NCI-H510A treated with DMSO at 0.1 percent for 48 hours (cell line): Measurements from ENCODE around the gene LRRC59.
A peak's percentile ranks its signal among the peaks of the same experiment; 100 is the strongest.
"Not testable (repeated sequence)": the region's sequence is repeated elsewhere in the genome, so short reads cannot be mapped to it uniquely, and the experiment has no call there.

Experiments used
- DNase-seq: peaks from one replicate; lab custom pipeline; 2025; lab: John Stamatoyannopoulos, UW

The LRRC59 gene

DNA sequence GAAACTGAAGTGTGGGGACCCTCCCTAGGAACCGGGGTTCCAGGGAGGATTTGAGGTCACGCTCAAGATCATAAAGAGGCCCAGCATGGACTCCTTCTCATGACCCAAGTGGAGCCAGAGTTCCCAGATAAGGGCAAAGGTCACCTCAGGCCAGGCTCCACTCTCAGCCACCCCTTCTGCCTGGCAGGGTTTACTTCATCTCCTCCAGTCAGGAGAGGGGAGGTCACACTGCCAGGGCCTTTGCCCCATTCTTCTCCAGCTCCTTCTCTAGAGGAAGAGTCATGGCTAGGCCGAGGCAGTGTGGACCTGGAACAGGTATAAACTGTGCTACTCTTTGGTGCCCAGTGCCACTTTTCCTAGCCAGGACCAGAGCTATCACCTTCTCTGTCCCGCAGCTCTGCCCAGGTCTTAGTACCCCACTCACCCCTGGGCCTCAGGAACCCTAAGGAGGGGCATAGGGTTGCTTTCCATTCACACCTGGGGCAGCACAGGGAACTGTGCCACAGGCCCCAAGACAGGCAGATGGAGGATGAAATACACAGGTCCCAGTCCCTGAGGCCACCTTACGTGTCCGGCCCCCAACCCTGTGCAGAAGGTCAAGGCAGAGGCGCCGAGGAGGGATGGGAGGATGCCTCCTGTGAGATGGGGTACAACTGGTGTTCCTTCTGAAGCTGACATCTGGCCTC, 27.8 kb upstream of the LRRC59 start:
- DNase-seq = no peak

DNA sequence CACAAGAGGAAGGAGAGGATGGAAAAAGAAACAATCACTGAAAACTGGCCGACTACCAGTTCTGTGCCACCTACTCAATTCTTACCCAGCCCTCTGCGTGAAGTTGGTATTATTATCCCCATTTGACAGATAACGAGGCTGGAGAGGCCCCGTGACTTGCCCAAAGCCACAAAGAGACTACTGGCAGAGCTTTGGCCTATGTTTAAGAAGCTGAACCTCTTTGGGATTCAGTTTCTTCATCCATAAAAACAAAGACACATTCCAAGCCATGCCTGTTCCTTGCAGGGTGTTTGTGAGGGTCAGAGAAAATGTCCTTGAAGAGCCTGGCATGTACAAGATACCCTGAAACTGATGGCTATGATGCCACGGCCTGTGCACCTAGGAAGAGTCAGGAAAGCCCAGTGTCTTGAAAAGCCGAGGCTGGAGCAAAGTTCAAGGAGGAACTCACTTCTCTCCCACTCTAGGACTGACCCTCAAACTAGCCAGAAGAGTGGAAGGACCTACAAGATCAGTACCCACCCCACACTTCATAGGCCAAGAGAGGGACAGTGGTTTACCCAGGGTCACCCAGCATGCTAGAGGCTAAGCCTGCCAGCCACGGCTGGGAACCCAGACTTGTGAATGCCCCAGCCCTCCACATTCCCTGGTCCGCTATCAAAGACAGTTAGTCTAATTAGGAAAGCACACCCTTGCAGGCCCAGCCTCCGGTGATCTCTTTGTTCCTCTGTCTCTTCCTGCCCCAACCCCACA, 27.1 kb upstream of the LRRC59 start:
- DNase-seq = no peak

DNA sequence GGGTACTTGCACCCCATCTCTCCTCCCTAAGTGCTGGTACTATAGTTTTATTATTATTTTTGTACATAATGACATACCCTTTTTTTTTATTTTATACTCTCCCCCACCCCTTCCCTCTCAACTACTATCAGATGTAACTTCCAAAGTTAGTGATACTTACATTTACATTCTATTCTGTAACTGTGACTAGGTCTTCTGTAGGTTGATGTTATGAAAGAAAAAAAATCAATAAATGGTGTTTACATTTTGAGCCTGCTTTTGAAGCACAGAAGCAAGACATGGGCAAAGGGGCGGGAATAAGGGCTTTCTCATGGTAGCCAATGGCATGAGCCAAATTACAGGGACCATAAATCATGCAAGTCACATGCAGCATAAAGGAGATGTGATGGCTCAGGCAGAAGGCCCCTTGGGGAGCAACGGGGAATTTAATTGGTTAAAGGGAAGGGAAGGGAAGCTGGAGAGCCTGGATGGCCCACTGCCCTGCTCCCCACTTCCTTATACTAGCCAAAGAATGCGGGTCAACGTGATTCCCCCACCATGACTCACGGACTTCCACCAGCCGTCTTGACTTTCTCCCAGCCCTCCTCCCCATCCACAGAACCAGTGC, 26.3 kb upstream of the LRRC59 start:
- DNase-seq = peak; percentile 95

DNA sequence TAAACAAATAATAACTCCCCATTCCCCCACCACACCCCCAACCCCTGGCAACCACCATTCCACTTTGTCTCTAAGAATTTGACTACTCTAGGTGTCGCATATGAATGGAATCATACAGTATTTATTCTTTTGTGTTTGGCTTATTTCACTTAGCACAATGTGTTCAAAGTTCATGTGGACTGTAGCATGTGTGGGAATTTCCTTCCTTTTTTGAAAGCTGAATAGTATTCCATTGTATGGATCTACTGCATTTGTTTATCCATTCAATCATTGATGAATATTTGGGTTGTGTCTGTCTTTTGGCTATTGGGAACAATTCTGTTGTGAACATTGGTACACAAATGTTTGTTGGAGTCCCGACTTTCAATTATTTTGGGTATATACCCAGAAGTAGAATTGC, 25.4 kb upstream of the LRRC59 start:
- DNase-seq = no peak

DNA sequence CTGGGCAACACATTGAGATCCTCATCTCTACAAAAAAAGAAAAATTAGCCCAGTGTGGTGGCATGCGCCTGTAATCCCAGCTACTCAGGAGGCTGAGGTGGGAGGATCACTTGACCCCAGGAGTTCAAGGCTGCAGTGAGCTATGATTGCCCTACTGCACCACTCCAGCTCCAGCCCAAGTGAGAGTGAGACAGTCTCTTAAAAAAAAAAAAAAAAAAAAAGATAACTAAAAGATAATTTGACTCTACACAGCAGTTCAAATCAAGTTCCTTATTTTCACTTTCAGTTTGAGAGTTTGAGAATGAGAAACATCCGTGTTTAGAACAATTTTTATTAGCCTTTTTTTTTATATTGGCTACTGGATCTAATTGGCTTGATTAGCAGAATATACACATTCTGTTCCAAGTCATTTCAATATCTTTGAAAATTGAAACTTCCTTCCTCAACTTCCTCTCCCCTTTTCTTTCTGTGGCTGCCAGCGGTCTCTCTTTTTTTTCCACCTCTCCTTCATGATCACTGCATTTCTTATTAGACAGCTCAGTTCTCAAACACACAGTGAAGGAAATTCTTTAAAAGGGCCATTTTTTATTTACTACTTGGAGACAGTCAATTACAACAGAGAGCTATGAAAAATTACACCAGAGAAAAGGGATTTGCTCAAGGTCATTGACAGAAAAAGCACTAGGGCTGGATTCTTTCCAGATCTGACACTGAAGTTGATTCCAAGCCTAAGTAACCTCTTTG, 24.2 kb upstream of the LRRC59 start:
- DNase-seq = no peak

DNA sequence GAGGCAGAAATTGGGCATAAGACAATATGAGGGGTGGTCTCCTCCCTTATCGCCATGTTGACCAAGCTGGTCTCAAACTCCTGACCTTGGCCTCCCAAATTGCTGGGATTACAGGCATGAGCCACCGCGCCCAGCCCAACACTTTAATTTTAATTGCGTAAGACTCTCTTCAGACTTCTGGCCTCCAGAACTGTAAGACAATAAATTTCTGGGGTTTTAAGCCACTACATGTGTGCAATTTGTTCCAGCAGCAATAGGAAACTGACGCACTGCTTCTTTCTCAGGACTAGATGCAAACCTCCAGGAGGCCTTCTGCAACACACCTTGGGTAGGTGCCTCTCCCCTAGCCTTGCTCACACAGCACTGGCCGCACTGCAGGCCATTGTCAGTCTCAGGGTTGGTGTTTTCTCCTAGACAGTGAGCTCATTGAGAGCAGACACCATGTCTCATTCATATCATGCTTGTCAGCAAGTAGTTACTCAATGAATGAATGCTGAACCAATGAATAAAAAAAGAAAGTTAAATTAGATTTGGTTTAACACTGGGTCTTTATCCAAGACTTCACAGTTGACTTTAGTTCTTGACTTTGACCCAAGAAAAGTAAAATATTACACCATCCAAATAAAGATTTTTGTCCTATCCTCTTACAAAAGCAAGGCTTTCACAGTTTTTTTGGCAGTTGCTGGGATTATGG, 23.2 kb upstream of the LRRC59 start:
- DNase-seq = no peak

DNA sequence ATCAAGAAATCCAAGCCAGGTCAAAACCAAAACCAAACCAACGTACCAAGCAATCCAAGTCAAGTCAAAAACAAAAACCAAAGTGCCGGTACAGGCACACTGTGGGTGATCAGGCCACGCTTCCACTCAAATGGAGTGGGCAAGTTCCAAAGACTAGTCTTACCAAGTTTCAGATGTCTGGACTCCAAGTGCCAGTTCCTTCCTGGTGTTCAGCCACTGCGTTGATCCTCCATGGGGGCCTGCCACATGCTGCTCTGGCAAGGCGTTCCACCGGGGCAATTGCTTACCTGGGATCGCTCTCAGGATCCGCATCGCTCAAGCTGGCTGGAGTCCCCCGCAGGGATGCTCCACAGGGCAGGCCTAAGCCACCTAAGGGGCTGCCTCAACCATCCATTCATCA, 22.3 kb upstream of the LRRC59 start:
- DNase-seq = not testable (repeated sequence)

DNA sequence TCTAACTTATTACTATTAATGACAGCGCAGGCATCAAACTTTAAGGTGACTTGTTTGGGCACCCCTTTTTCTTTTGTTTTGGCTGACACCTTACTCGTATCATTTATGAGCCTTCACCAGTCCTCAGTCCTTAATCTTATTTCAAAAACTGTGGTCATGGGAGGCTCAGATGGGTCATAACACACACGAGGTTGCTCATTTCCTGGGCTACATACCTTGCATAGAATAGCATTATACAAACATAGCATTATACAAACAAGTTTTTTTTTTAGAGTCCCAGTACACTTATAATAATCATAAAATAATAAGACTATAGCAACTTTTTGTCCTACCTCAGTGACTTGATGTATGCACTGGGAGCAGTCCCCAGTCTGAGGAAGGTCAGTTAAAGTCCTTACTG, 17.5 kb upstream of the LRRC59 start:
- no peak for DNase-seq

DNA sequence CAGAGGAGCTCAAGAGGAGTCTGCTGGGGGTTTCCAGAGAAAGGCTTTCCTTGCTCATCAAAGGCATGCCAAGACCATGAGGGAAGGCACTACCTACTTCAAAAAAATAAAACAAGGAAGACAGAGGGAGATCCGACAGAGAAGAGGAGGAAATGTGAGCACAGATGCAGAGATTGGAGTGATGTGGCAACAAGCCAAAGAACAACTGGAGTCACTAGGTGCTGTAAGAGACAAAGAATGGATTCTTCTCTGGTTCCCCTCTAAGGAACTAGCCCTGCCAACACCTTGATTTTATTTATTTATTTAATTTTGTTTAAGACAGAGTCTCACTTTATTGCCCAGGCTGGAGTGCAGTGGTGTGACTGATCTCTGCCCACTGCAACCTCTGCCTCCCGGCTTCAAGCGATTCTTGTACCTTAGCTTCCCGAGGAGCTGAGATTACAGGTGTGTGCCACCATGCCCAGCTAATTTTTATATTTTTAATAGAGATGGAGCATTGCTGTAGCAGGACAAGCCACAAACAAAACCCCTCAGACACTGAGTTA, 14.9 kb upstream of the LRRC59 start:
- DNase-seq = no peak

DNA sequence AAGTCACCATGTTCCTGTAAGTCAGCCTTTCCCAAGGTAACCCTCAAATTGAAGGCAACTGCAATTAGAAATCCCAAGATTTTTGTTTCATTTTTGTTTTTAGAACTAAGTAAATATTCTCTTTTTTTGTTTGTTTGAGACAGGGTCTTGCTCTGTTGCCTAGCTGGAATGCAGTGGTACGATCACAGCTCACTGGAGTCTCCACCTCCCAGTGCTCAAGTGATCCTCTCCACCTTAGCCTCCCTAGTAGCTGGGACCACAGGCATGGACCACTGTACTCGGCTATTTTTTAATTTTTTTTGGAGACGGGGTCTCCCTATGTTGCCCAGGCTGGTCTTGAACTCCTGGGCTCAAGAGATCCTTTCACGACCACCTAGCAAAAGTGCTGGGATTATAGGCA, 10.6 kb upstream of the LRRC59 start:
- no peak for DNase-seq

DNA sequence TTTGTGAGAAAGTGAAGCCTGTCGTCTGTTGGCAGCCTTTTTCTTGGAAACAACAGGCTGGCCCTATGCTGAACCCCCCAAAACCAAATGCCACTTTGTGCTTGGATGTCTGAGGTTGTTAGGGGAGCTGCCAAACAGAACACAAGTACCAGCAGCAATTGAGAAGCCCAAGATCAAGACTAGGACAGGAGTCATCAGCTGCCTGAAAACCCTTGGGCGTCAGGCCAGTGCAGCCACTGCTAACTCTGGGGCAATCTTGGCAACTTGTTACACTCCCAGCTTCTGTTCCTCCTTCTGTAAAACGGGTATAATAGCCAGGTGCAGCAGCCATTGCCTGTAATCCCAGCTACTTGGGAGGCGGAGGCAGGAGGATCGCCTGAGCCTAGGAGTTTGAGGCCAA, 9.3 kb upstream of the LRRC59 start:
- no peak for DNase-seq

DNA sequence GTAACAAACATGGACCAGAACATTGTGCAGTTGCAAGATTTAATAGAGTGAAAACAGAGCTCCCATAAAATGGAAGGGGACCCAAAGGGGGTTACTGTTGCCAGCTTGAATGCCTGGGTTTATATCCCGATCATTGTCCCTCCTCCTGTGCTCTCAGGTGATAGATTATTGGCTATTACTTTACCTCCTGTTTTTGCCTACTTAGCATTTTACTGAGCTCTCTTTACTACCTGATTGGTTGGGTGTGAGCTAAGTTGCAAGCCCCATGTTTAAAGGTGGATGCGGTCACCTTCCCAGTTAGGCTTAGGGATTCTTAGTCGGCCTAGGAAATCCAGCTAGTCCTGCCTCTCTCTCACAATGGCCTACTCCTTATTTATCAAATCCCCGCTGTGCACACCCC, 8.0 kb upstream of the LRRC59 start:
- not testable (repeated sequence) for DNase-seq

DNA sequence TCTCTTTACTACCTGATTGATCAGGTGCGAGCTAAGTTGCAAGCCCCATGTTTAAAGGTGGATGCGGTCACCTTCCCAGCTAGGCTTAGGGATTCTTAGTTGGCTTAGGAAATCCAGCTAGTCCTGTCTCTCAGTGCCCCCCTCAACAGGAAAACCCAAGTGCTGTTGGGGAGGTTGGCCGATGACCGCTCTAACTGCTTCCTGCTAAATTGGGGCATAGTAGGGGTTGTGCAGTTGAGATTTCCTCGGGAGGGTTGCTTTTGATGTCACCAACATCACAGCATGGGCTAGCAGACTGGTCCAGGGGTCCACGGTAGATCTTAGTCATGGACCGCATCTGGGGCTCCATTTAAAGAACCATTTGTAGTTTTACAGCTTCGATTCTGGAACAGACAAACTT, 2.3 kb upstream of the LRRC59 start:
- DNase-seq = not testable (repeated sequence)

DNA sequence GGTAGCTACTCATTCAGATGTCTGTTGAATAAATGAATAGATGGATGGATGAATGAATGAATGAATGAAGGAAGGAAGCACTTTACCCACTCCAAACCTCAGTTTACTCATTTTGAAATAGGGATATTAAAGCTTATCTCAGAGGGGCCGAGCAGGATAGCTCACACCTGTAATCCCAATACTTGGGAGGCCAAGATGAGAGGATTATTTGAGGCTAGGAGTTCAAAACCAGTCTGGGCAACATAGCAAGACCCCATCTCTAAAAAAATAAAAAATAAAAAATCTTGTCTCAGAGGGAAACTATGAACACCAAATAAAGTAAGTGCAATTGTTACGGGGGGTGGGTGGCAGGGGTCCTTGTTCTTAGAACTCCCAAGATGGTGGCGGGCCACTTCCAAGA, 1.3 kb upstream of the LRRC59 start:
- DNase-seq = not testable (repeated sequence)

DNA sequence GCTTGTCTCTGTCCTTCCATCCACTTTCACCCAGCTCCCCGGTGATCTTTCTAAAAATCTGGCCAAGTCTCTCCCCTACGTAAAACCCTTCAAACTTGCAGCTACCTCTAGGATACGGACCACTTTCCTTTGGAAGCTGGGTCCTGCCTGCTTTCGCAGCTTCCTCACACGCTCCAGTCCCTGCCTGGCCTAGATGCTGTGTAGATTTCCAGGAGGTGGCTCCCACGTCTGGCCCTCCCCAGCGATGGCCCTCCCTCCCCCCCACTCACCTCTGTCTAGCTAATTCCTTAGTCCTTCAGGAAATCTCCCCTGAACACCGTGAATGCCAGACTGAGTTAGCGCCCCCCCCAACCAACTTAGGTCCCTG, 579 bp upstream of the LRRC59 start:
- no peak for DNase-seq

DNA sequence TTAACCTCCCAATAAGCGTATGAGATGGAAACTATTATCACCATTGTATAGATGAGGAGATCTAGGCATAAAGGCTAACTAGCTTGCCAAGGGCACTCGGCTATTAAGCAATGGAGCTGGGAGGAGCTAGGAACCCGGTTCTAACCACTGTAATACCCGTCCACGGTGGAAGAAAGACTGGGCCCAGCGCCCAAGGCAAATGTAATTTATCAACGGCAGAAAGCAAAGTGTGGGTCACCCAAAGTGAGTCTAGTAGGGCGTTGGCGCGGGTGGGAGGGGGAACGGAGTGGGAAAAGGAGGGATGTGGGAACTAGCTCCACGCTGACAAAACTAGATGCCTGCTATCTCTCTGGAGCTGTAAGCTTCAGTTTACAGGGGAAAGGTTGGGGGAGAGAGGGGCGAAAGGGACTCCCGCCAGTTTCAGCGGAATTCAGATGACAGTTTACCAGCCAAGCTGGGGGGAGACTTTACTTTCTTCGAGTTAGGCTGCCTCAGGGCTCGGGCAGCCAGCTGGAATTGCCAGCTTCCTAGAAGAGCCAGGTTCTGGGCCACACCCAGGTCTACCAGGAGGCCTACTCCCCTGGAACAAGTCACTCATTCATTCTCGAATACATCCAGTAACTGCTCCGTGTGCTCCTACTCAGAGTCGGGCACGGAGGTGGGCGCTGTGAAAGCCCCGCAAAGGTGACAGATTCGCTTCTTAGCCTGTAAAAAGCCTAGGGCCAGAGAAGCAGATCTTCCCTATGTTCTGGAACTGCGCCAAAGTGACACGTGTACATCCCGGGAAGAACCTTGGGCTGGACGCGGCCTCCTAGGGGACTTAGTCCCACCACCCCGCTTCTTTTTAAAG, 837 bp downstream of the LRRC59 start:
- peak; percentile 69 for DNase-seq

DNA sequence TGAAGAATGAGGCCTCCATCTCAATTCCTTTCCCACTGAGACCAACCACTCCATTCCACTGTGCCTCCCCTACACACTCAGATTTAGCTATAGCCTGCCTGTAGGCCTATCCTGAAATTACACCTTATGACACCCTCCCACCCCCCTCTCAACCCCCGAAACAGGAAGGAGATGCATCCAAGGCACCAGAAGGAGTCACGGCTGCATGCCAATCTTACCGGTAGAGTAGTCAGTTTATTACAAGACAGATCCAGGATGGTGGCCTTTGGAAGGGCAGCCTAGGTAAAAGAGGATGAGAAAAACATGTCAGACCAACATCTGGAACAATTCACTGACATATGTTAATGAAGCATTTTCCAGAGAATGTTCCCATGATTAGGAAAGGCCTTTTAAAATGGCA, 2.6 kb downstream of the LRRC59 start:
- no peak for DNase-seq

DNA sequence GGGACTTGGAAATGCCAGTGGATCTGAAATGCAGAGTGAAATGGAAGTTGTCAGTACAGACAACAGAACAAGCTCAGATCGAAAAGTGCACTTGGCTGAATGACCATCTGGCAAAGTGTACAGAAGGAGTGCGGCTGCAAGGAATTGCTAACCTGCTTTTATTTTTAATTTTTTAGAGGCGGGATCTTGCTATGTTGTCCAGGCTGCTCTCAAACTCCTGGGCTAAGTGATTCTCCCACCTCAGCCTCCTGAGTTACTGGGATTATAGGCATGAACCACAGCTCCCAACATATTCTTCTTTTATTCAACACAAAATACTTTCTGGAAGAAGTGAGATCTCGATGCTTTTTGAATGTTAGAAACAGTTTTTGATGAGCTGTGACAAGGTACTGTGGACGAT, 3.6 kb downstream of the LRRC59 start:
- no peak for DNase-seq

DNA sequence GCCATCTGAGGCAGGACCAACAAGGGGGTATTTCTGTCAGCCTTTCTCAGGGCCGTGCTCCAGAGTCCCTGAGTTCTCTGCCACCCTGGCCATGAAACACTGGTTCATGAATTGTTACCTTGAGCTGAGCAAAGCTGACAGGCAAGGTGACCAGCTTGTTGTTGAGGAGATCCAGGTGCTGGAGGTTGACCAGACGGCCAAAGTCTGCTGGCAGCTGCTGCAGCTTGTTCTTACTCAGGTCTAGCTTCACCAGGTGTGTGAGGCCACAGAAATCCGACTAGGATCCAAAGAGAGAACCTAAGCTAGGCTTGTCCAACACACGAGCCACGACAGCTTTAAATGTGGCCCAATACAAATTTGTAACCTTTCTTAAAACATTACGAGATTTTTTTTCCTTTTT, 4.7 kb downstream of the LRRC59 start:
- DNase-seq = no peak

DNA sequence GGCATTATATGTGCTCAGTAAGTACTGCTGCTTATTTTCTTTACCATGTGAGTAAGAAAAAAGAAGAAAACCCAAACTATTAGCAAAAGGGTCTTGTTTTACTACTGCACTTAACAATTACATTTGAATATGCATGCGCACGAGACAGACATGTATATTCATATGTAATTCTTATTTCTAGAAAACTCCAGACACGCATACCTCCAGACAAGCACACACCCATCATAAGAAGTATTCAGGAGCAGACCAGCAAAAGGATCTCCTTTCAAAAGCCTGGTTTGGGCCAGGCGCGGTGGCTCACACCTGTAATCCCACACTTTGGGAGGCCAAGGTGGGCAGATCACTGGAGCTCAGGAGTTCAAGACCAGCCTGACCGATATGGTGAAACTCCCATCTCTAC, 7.8 kb downstream of the LRRC59 start:
- no peak for DNase-seq

DNA sequence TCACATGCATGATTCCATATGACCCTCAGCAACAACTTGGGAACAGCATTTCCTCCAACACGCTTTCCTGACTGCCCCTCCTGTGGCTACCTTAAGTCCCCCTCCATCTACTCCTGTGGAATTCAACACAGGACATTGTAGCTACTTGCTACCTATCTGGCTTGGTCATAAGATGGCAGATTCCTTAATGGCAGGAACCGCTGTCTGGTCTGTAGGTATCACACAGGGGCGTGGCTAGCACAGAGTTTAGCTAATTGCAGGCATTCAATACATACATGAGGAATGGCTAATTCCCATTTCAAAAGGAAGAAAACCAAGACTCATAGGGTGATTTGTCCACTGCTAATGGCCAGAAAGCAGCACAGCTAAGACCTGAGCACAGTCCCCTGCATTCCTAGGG, 8.6 kb downstream of the LRRC59 start:
- no peak for DNase-seq
